Measurements from ENCODE around the gene TBCE.
"Not testable (repeated sequence)": the region's sequence is repeated elsewhere in the genome, so short reads cannot be mapped to it uniquely, and the experiment has no call there.

Gene TBCE

DNA sequence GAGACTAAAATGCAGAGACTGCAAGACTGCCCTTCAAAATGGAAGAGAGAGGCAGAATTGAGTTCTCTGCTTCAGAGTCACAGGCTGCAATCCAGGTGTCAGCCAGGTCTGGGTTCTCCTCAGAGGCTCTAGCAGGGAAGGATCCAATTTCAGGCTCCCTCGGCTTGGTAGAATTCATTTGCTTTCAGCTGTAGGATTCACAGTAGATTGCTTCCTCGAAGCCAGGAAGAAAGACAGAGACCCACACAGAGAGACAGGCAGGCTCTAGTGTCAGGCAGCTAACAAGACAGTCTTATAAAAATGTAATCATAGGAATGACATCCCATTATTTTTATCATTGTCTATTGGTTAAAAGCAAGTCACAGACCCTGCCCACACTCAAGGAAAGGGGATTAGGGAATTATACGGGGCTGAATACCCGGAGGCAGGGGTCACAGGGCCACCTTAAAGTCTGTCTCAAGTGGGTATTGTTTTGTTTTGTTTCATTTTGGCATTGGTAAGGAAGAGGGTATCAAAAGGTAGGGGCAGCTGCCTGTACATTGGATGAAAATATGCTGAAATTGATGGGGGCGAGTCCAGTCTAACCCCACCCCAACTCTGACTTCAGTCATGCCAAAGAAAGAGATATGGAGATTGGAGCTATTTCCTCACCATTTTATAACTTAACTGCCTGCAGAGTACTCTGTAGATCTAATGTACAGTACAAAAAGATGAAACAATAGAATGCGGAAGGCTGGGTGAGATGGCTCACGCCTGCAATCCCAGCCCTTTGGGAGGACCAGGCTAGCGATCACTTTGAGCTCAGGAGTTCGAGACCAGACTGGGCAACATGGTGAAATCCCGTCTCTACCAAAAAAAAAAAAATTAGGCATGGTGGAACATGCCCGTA is 9.5 kb upstream of the TBCE start:
- DNase-seq = peak; percentile 1

DNA sequence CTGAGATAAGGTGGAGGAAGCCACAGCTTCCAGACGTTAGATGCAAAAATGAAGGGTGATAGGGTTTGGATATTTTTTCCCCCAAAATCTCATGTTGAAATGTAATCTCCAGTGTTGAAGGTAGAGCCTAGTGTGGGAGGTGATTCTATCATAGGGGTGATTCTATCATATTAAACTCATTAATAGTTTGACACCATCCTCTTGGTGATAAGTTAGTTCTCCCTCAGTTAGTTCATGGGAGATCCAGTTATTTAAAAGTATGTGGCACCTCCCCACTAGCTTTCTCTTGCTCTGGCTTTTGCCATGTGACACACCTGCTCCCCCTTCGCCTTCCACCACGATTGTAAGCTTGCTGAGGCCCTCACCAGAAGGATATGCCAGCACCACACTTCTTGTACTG is 8.3 kb upstream of the TBCE start:
- DNase-seq = no peak

DNA sequence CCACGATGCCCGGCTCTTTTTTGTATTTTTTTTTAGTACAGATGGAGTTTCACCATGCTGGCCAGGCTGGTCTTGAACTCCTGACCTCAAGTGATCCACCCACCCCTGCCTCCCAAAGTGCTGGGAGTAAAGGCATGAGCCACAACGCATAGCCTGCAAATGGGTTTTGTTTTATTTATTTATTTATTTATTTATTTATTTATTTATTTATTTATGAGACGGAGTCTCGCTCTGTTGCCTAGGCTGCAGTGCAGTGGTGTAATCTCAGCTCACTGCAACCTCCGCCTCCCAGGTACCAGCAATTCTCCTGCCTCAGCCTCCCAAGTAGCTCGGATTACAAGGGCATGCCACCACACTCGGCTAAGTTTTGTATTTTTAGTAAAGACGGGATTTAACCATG is 3.0 kb upstream of the TBCE start:
- DNase-seq = not testable (repeated sequence)

DNA sequence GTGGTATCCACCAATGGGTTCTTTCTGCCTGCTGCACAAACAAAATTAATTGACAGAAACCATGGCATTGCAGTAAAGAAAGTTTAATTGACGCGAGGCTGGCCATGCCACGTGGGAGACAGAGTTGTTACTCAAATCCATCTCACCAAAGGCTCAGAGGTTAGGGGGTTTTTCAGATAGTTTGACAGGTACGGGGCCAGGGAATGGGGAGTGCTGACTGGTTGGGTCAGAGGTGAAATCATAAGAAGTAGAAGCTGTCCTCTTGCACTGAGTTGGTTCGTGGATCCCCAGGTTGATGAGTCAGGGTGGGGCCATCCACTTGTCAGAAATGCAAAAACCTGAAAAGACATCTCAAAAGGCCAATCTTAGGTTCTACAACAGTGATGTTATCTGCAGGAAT is 941 bp upstream of the TBCE start:
- no peak for DNase-seq

DNA sequence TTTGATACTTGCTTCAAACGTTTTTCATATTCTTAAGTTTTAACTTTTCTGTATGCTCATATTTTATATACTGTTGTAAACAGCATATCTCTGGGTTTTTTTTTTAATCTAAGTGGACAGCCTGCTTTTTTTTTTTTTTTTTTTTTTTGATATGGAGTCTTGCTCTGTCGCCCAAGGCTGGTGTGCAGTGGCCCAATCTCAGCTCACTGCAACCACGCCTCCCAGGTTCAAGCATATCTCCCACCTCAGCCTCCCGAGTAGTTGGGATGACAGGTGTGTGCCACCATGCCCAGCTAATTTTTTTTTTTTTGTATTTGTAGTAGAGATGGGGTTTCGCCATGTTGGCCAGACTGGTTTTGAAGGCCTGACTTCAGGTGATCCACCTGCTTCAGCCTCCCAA is 1.2 kb downstream of the TBCE start:
- DNase-seq = no peak

DNA sequence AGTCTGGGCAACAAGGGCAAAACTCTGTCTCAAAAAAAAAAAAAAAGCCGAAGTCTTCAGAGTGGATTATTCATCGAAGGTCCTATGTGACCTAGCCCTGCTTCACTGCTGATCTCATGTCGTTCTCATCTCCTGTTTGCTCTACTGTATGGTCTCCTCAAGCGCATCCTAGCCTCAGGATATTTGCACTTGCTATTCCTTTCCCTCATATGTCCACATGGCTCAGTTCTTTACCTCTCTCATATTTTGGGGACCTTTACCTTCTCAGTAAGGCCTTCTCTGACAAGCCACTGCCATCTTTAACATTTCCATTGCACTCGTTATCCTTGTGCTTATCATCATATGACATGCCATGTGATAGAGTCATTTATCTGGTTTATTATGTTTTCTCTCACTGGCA is 2.6 kb downstream of the TBCE start:
- DNase-seq = no peak

DNA sequence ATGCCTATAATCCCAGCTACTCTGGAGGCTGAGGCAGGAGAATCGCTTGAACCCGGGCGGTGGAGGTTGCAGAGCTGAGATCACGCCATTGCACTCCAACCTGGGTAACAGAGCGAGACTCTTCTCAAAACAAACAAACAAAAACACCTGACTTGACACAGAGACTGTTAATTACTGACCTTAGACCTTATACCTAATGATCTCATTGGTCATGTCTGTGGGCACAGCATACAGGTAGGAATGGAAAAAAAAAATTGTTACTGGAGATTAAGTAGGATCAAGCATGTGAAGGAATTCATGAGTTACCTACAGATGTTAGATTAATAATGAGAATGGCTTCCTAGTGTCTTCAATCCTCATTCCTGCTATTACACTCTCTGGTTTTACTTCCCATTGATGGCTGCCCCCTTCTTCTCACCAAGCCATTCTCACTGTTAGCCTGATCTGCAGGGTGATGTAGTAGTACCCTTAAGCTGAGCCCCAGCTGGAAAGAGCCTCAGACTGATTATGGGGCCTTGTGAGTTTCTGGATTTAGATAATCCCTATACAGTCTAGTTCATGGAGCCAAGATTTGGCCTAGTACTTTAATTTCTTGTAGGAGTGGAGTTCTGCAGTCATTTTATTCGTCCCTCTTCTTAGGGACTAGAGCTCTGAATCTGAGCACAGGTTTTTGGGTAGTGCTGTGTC is 8.8 kb downstream of the TBCE start:
- no peak for DNase-seq

DNA sequence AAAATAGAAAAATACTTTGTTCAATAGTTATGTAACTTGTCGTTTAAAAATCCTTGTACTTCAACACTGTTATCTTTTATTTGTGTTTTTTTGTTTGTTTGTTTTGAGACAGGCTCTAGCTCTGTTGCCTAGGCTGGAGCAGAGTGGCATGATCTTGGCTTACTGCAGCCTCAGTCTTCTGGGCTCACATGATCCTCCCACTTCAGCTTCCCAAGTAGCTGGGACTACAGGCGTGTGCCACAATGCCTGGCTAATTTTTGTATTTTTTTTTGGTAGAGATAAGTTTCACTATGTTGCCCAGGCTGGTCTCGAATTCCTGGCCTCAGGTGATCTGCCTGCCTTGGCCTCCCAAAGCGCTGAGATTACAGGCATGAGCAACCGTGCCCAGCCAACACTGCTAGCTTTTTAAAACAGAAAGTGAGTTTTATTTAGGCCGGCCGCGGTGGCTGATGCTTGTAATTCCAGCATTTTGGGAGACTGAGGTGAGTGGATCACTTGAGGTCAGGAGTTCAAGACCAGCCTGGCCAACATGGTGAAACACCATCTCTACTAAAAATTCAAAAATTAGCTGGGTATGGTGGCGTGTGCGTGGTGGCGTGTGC is 11.0 kb downstream of the TBCE start:
- not testable (repeated sequence) for DNase-seq

DNA sequence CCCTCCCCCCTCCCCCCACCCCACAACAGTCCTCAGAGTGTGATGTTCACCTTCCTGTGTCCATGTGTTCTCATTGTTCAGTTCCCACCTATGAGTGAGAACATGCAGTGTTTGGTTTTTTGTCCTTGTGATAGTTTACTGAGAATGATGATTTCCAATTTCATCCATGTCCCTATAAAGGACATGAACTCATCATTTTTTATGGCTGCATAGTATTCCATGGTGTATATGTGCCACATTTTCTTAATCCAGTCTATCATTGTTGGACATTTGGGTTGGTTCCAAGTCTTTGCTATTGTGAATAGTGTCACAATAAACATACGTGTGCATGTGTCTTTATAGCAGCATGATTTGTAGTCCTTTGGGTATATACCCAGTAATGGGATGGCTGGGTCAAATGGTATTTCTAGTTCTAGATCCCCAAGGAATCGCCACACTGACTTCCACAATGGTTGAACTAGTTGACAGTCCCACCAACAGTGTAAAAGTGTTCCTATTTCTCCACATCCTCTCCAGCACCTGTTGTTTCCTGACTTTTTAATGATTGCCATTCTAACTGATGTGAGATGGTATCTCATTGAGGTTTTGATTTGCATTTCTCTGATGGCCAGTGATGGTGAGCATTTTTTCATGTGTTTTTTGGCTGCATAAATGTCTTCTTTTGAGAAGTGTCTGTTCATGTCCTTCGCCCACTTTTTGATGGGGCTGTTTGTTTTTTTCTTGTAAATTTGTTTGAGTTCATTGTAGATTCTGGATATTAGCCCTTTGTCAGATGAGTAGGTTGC is 14.9 kb downstream of the TBCE start:
- DNase-seq = not testable (repeated sequence)

DNA sequence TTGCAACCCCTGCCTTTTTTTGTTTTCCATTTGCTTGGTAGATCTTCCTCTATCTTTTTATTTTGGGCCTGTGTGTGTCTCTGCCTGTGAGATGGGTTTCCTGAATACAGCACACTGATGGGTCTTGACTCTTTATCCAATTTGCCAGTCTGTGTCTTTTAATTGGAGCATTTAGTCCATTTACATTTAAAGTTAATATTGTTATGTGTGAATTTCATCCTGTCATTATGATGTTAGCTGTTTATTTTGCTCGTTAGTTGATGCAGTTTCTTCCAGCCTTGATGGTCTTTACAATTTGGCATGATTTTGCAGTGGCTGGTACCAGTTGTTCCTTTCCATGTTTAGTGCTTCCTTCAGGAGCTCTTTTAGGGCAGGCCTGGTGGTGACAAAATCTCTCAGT is 18.4 kb downstream of the TBCE start:
- DNase-seq = not testable (repeated sequence)

DNA sequence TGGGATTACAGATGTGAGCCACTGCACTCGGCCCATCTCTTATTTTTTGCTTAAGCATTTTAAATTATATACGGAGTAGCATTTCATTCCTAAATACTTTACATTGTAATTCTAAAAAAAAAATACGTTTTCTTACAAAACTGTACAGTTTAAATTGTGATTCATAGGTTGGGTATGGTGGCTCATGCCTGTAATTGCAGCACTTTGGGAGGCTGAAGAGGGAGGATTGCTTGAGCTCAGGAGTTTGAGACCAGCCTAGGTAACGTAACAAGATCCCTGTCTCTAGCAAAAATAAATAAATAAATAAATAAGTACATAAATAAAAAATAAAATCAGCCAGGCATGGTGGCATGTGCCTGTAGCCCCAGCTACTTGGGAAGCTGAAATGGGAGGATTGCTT is 24.6 kb downstream of the TBCE start:
- DNase-seq = no peak

DNA sequence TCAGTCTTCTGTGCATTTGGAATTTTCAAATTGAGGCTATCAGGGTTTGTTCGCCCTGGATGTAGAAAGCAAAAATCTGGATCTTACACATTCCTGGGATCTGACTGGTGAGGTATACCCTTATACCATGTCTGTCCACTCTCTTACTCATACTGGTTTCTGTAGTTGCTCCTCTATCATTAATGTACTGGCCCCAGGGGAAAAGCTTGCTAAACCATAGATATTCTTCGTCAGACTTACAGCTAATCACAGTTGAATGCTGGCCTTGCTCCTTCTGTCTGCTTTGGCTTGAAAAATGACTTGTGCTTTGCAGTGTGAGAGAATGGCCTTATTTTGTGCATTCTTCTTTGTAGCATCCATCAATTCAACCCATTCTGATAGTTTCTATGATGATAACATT is 30.5 kb downstream of the TBCE start:
- DNase-seq = no peak

DNA sequence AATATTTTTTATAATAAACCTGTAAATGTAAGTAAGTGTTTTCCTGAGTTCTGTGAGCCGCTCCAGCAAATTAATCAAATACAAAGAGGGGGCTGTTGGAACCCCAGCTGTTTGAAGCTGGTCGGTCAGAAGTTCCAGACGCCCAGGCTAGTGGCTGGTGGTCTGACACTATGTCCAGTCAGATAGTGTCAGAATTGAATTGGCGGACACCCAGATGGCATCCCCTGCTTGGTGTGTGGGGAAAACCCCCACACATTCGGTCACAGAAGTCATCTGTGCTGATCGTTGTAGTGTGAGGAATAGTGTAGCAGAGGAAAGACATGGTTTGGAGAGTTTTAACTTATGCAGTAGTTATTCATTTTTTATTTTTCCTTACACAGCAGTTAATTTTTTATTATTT is 32.4 kb downstream of the TBCE start:
- DNase-seq = no peak

DNA sequence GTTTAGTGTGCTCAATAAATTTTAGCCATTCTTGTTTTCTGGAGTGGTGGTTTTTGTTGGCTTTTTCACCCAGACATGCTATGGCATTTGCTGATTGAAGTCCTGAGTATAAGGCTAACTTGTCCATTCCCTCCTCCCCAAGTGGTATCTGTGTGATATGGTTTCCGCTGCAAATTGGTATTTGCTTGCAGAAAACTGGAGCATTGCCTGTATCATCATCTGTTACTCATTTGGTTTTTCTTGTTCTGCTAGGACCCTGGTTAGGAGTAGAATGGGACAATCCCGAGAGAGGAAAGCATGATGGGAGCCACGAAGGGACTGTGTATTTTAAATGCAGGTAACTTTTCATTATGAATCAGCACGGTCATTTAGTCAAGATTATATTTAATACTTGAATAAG is 34.0 kb downstream of the TBCE start:
- no peak for DNase-seq

DNA sequence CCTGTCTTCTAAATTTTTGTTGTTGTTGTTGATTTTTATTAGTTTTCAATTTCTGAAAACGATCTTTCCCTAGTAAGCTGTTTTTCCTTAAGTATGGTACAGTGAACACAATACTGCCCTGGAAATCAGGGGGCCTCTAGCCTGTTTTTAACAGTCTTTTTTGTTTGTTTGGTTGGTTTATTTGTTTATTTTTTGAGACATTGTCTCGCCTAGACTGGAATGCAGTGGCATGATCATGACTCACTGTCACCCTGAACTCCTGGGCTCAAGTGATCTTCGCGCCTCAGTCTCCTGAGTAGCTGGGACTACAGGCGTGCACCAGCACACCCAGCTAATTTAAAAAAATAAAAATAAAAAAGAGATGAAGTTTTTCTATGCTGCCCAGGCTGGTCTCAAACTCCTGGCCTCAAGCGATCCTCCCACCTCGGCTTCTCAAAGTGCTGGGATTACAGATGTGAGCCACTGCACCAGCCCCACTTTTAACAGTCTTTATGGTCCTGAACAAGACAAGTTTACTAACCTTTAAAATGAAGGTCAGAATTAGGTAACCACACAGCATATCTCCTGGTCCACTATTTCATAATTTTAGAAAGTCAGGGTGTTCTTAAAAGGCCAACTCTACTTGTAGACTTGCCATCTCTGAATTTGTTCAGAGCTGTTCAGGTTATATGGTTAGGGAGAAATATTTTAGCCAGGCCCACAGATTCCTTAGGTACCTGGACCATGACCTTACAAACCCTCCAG is 35.4 kb downstream of the TBCE start:
- DNase-seq = no peak

DNA sequence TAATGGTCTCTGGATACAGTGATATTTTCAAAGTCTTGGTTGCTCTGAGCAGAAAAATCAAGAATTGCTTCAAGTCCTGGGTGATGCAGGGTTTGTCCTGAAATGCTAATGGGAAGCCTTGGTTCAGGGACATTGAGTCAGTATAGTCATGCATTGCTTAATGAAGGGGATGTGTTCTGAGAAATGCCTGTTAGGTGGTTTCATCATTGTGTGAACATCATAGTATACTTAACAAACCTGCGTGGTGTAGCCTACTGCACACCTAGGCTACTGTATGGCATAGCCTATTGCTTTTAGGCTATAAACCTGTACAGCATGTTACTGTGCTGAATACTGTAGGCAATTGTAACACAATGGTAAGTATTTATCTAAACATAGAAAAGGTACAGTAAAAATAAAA is 36.4 kb downstream of the TBCE start:
- DNase-seq = no peak

DNA sequence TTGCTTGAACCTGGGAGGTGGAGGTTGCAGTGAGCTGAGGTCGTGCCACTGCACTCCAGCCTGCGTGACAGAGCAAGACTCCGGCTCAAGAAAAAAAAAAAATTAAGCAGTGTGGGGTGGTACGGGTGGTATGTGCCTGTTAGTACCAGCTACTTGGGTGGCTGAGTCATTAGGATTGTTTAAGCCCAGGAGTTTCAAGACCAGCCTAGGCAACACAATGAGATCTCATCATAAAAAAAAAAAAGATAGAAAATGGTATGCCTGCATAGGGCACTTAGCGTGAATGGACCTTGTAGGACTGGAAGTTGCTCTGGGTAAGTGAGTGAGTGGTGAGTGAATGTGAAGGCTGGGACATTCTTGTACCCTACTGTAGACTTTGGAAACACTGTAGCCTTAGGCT is 37.0 kb downstream of the TBCE start:
- DNase-seq = no peak

DNA sequence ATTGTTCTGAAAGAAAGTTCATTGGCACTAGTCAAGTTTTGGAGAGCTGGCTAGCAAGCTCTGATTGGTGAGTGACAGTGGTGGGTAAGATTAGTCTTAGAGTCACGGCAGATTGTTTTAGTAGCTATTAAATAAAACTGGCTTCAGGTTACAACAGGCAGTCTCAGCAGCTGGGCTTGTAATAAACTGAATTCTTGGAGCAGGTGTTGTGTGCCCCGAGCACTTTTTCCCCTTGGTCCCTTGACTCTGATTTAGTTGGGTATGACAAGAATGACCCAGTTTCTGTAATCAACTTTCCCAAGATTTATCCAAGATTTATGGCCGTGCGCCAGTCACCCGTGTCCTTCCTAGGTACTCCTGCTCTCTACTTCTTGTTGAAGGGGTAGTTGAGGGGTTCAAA is 40.2 kb downstream of the TBCE start:
- no peak for DNase-seq

DNA sequence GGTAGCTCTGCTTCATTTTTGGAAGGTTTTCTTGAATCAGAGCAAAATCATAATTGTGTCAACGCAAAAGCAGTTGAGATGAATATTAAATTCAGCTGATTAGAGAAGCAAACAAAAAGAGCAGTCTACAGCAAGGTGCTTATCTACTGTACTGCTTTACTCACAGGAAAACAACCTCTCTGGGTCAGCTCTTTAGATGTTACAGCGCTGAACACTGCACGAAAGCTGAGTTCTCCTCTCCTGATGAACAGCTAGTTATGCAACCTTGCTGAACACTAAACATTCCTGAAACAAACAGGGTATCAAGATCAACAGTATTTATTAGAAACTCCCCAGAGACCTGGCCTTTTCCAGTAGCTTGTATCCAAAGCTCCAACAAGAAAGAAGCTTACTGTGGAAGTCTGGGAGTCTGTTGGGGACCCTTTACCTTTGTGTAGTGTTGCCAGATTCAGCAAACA is 41.3 kb downstream of the TBCE start:
- DNase-seq = no peak

DNA sequence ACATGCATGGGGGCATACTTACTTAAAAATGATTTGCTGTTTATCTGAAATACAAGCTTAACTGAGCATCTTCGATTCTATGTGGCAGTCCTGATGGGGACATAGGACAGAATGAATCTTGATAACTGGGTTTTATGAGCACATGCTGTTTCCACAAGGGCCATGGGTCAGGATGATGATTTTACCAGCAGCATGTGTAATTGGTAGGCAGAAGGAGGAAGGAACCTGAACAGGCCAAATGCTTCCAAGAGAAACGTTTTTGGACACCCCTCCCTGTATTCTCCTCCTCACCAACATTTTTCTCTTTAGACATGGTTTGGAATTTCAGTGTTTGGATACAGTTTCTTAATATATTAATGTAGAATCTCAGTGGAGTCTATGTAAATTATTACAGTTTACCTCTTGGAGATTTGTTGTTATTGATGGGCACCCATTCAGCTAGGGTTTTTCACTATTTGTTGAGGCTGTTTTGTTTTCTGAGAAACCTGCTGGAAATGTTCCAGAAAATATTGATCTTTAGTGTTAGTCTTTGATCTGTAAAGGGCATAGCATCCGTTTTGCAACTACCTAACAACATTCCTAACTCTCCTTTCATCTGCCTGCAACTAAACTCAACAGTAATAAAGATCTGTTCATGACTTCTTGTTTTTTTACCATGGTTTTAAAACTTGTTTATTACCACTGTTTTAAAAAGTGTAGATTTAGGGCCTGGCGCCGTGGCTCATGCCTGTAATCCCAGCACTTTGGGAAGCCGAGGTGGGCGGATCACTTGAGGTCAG is 42.0 kb downstream of the TBCE start:
- no peak for DNase-seq

DNA sequence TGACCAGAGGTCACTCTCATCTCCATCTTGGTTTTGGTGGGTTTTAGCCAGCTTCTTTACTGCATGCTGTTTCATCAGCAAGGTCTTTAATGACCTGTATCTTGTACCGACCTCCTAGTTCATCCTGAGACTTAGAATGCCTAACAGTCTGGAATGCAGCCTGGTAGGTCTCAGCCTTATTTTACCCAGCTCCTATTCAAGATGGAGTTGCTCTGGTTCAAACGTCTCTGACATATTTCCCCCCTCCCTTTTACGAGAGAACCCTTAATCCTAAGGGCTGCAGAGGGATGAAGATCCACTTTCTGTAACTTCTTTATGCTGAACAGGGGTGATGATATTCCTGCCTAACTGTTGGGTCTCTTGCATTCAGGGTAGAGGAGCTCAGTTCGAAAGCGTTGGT is 43.2 kb downstream of the TBCE start:
- DNase-seq = no peak

Data from NCI-H345 (cell line).